Thyroid gland (tissue), 4 donors: ENCODE measurements around the gene PRPS1.

Experiments
- CTCF ChIP-seq, 6 experiments: fragments of 200-600 bp in 3 of 6; fragments of 450-650 bp in 3 of 6; sonication (generic) in 3 of 6; IDR thresholded peaks; one replicate each; pipeline ENCODE4 v1.5.1; 2016 to 2019; ENCODE audit warnings: antibody characterized with exemption in 6 of 6, mild to moderate bottlenecking in 2 of 6, inconsistent platforms in 1 of 6, moderate library complexity in 1 of 6
- POLR2A ChIP-seq, 2 donors: fragments of 450-650 bp; IDR thresholded peaks; one replicate each; pipeline ENCODE4 v1.6.1; 2017; ENCODE audit warnings: antibody characterized with exemption in 2 of 2, mild to moderate bottlenecking in 2 of 2, moderate library complexity in 1 of 2

- TF ChIP-seq CTCF (IDR thresholded peaks at IDR 0.05) (no peak), POLR2A (IDR thresholded peaks at IDR 0.05) (no peak)
These were observed 38.6 kb downstream of the PRPS1 start for GRCh38 chrX:107666931-107667330.
